DMS53 (cell line): Measurements from ENCODE around the gene JUN.

ENCODE experiments used
- DNase-seq: peaks from one replicate; lab custom pipeline; 2025; lab: John Stamatoyannopoulos, UW

Gene JUN

DNA sequence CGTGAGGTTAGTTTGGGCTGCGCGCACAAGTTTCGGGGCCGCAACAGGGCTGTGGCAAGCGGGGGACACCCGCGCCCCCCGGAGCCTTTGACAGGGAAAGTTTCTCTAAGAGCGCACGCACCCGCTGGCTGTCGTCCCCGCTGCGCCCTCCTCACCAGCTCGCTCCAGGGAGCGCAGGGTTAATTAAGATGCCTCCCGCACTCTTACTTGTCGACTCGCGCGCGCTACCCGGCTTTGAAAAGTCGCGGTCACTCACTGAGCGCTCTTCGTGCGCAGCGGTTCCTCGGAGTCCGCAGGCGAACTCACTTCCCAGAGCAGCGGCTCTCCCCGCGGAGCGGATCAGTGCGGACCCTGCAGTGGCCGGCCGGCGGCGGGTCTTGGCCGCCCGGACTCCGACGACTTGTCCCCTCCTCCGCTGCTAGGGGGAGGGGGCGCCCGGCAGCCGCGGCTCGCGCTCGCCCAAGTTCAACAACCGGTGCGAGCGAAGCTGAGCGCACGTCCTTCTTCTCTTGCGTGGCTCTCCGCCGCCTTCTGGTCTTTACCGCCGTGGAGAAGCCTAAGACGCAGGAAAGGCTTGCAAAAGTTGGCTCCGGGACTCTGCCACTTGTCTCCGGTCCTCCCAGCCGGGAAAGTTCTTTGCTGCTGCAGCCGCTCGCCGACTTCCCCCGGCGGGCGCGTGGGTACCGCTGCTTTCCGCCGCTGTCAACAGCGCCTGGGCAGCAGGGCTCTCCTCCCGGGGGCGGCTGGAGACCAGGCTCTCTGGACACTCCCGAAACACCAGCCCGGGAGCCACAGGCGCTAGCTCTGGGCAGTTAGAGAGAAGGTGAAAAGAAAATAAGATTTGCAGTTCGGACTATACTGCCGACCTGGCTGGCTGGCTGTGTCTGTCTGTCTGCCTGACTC, 506 bp downstream of the JUN start:
- peak; percentile 86 for DNase-seq

DNA sequence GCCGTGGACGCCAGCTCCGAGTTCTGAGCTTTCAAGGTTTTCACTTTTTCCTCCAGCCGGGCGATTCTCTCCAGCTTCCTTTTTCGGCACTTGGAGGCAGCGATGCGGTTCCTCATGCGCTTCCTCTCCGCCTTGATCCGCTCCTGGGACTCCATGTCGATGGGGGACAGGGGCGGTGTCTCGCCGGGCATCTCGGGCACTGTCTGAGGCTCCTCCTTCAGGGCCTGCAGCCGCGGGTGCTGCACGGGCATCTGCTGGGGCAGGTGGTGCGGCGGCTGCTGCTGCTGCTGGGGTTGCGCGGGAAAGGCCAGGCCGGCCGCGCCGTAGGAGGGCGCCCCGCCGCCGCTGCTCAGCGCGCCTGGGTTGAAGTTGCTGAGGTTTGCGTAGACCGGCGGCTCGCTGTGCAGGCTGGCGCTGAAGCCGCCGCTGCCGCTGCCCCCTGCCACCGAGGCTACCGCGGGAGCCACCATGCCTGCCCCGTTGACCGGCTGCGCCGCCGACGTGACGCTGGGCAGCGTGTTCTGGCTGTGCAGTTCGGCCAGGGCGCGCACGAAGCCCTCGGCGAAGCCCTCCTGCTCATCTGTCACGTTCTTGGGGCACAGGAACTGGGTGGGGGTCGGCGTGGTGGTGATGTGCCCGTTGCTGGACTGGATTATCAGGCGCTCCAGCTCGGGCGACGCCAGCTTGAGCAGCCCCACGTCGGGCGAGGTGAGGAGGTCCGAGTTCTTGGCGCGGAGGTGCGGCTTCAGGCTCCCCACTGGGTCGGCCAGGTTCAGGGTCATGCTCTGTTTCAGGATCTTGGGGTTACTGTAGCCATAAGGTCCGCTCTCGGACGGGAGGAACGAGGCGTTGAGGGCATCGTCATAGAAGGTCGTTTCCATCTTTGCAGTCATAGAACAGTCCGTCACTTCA, 1.4 kb downstream of the JUN start:
- peak; percentile 83 for DNase-seq

- DNase-seq = peak; percentile 92
Observed at GRCh38 chr1:58781541-58782177, 2.2 kb downstream of the JUN start.

- peak; percentile 78 for DNase-seq
Observed at GRCh38 chr1:58780836-58781452, 2.9 kb downstream of the JUN start.

GRCh38 chr1:58780411-58780810, 3.4 kb downstream of the JUN start:
- no peak for DNase-seq

GRCh38 chr1:58779801-58780382, 4.0 kb downstream of the JUN start:
- DNase-seq = peak; percentile 94

- DNase-seq = peak; percentile 80
Observed at GRCh38 chr1:58779059-58779754, 4.6 kb downstream of the JUN start.

DNA sequence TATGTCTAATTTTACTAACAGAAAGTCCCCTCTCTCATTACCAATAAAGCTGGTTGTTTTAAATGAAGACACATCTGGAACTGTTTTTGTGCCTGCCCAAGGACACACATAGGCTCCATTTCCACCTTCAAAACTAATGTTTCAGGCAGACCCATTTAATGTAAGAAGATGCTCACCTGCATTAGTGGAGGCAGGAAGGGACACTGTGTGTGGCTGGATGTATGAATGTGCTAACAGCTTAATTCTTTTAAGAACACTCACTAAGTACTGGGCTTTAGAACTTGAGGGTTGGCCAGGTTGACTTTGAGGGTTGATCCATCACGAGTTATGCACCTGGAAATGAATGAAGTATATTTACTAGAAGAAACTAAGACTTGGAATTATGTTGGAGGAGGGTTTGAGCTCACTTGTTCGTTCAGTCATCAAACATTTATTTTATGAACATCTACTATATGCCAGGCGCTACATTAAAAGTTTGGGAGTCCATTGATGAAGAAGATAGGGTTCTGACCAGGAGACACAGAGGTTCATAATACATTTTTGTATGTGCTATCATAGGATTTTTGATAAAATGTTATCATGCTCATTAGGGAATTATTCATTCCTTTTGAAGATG, 5.4 kb downstream of the JUN start:
- DNase-seq = peak; percentile 63

- DNase-seq = no peak
Observed at GRCh38 chr1:58774027-58774426, 9.8 kb downstream of the JUN start.

DNA sequence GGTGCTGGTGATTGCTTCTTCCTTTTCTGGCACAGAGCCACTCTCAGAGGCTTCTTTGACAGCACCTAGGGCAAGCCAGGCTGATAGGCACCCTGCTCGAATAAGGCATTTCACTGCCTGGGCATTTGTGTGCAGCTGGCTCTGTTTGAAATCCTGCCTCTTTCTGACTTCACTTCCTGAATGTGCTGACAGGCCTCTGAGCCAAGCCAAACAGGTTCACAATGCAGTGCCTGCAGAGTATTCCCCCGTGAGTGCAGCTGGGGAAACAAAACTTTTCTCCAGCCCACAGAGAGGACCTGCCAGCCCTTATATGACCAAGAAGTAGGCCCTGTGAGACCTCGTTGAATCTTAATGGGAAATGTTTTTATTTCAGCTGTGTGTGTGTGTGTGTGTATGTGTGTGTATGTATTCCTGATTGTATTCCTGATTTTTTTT, 10.4 kb downstream of the JUN start:
- DNase-seq = peak; percentile 96

DNA sequence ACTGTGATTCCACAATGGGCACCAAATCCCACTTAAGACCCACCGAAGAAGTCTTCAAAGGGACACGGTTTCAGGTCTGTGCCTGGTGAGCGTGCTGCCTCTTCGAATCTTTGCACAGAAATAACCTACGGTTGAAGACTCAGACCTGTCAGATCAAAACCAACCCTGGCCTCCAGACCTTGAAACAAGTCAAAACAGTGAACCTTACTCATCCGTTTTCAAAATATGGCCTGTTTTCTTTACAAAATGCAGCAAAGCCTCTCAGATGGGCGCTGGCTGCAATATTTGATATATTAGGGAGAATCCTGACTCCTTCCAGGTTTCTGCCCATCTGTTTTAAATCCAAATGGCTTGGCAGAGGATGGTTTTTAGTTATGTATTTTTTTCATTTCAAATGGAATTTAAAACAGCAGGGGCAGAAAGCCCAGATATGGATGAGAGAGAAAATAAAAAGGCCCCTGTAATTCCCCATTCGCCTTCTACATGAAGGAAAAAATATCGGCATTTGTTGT, 14.0 kb downstream of the JUN start:
- no peak for DNase-seq

- DNase-seq = peak; percentile 87
Observed at GRCh38 chr1:58768971-58769808, 14.7 kb downstream of the JUN start.

DNA sequence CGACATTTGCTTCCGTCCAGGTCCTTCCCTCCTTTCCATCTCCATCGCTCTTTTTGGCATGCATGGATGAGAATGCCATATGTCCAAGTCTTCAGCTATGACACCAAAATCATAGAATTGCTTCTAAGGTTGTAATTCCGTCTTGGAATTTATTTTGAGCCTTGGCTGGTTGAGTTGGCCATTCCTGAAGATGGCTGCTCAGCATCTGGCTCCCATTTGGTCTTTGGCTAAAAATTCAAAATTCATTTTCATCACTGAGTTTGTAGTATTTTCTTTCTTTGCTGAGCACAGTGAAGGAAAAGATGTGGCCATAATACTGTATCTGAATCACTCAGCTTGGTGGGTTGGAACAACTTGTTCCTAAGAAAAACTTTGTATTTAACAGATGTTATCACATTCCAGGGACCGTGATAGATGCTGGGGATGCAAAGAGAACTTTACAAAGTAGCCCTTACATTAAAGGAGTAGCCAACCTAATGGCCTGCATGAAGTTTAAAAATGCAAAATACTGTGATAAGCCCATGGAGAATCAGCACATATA, 15.6 kb downstream of the JUN start:
- no peak for DNase-seq

GRCh38 chr1:58767143-58767542, 16.7 kb downstream of the JUN start:
- DNase-seq = no peak

GRCh38 chr1:58765441-58765840, 18.4 kb downstream of the JUN start:
- DNase-seq = no peak

- DNase-seq = no peak
Observed at GRCh38 chr1:58765006-58765405, 18.8 kb downstream of the JUN start.

GRCh38 chr1:58764294-58764978, 19.4 kb downstream of the JUN start:
- peak; percentile 79 for DNase-seq

DNA sequence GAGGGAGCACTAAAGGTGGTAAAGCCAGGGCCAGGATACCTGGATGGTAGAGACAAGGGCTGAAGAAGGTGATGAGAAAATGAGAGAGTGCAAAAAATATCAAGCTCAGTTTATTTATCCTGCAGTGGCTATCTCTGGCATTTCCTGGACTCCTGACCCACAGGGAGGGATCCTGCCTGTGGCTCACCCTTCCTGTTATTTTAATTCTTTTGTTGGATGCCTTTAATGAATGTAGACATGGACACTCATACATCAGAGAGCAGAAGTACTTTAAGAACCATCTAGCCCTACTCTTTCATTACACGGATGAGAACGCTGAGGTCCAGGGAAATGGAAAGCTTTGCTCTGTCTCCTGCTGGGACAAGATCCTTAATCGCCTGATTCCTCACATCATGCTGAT, 20.6 kb downstream of the JUN start:
- DNase-seq = no peak
